Spleen (tissue), 11 donors: ENCODE measurements around the gene NECAB2. TPM values are rescaled to one million over a fixed set of nuclear protein-coding genes. Genes with fewer than 3 reads are reported as not detected.
"Not testable (repeated sequence)": the region's sequence is repeated elsewhere in the genome, so short reads cannot be mapped to it uniquely, and the experiment has no call there.

Experiments
- DNase-seq: peaks from one replicate; pipeline ENCODE4 v3.0.0-alpha.2; 2020
- H3K27ac ChIP-seq, 8 donors: fragments of 200-600 bp; sonication (generic) in 7 of 8; 1 replicate in 4 of 8; 2 replicates in 4 of 8; pipeline versions ENCODE4 v1.5.0 to v1.8.0; 2016 to 2021; ENCODE audit warnings: inconsistent platforms in 4 of 8, mild to moderate bottlenecking in 4 of 8, moderate library complexity in 1 of 8
- H3K27me3 ChIP-seq, 7 donors: fragments of 200-600 bp; sonication (generic) in 6 of 7; replicated peaks in 1 of 7; 1 replicate in 4 of 7; 2 replicates in 3 of 7; pipeline versions ENCODE4 v1.5.0 to v1.8.0; 2016 to 2021; ENCODE audit warnings: inconsistent platforms in 3 of 7, mild to moderate bottlenecking in 1 of 7
- H3K36me3 ChIP-seq, 6 donors: fragments of 200-600 bp; sonication (generic) in 5 of 6; 1 replicate in 4 of 6; 2 replicates in 2 of 6; pipeline versions ENCODE4 v1.5.0 to v1.8.0; 2016 to 2021; ENCODE audit warnings: inconsistent platforms in 2 of 6
- H3K4me1 ChIP-seq, 6 donors: fragments of 200-600 bp; sonication (generic) in 5 of 6; 1 replicate in 3 of 6; 2 replicates in 3 of 6; pipeline versions ENCODE4 v1.5.0 to v1.8.0; 2016 to 2021; ENCODE audit warnings: inconsistent platforms in 3 of 6
- H3K4me3 ChIP-seq, 8 donors: fragments of 200-600 bp; sonication (generic) in 7 of 8; 1 replicate in 4 of 8; 2 replicates in 4 of 8; pipeline versions ENCODE4 v1.5.0 to v1.8.0; 2016 to 2021; ENCODE audit warnings: inconsistent platforms in 4 of 8, mild to moderate bottlenecking in 4 of 8, moderate library complexity in 2 of 8
- H3K9me3 ChIP-seq, 8 donors: fragments of 200-600 bp; sonication (generic) in 7 of 8; 1 replicate in 4 of 8; 2 replicates in 4 of 8; pipeline versions ENCODE4 v1.5.0 to v1.8.0; 2016 to 2021; ENCODE audit warnings: inconsistent platforms in 4 of 8
- POLR2A ChIP-seq, 3 donors: fragments of 450-650 bp; IDR thresholded peaks; one replicate each; pipeline ENCODE4 v1.5.1; 2017; ENCODE audit warnings: antibody characterized with exemption in 3 of 3, mild to moderate bottlenecking in 1 of 3
- POLR2AphosphoS5 ChIP-seq, 3 donors: sonication (generic); formaldehyde crosslinking; IDR thresholded peaks; one replicate each; pipeline ENCODE4 v1.5.1; 2017; ENCODE audit warnings: antibody characterized with exemption in 3 of 3
- WGBS, 5 donors: extraction: QIAGEN DNeasy Blood & Tissue Kit in 3 of 5; methylation state at CpG; one replicate each; pipeline versions ENCODE4 v1.1.5 to v1.1.7; 2013 to 2018; 5-methylcytosine and 5-hydroxymethylcytosine counted together
- intact Hi-C: fragments of 100-400 bp; cut with DNase I; formaldehyde crosslinking; loops from one replicate; pipeline ENCODE4 v1.15.0; 2023; ENCODE audit warnings: low total_unique reads
- polyA plus RNA-seq, 3 donors: library from polyadenylated mRNA; stranded (reverse); fragments of 200-250 nt; gene quantifications; one replicate each; pipeline ENCODE4 v1.2.1, GENCODE V29; 2013
- total RNA-seq, 7 donors: library from RNA; depleted of rRNA in 3 of 7; stranded (reverse); fragments of >200 nt in 3 of 7; fragmentation: NEBNext Ultra II Directional in 4 of 7; extraction: Animal tissue kit (Norgen Biotek cat#: 25700) in 4 of 7; gene quantifications; one replicate each; pipeline versions ENCODE4 v1.1.0 to v1.2.1, GENCODE V29; 2016 to 2021
- TF ChIP-seq, protein P1 (sequence below), 11 experiments: fragments of 200-600 bp in 7 of 11; fragments of 450-650 bp in 4 of 11; sonication (generic) in 4 of 11; IDR thresholded peaks in 8 of 11; conservative IDR thresholded peaks in 3 of 11; 1 replicate in 7 of 11; 2 replicates in 4 of 11; pipeline versions ENCODE4 v1.4.0 to v1.8.0; 2016 to 2021; ENCODE audit warnings: antibody characterized with exemption in 11 of 11, inconsistent platforms in 4 of 11, mild to moderate bottlenecking in 1 of 11
- donor health status: healthy with polysubstance abuse.
- donor health status: DM: no; HTN: no; CAD: no; lungs with moderate emphysema.
- donor health status: DM: no; HTN: no; CAD: no.
- donor health status: Bipolar disorder and iron deficiency.
- donor health status: healthy.
- donor health status: DM: no; HTN: no; CAD: no.
- donor health status: DM: yes; HTN: yes; CAD: no.

Gene NECAB2
- total and polyA plus RNA-seq, 10 donors, result 0.16 to 3.1 (median 1.2) TPM; not detected in 4

DNA sequence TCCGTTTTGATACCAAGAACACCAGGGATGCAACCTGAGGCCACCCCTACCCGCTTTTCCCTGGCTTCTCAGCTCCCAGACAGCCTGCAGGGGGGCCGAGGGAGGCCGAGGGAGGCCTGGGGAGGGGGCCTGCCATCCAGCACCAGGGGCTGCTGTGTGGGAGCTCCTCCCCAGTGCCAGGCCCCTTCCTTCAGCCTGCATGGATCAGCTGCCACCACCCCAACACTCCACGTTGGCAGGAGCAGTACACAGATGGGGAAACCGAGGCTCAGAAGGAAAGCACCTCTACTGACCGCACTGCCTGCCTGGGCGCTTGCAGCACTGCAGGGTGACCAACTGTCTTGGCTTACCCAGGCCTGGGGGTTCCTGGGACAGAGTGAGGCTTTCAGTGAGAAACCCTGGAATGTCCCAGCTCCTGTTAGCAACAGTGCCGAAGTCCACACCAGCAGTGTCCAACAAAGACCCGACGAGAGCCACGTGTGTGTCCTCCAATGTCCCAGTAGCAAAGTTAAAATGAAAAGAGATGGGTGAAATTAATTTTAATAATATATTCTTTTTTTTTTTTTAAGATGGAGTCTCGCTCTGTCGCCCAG lies 20.3 kb upstream of the NECAB2 start:
- intact Hi-C loops, result no loop called here
- Histone ChIP-seq H3K36me3 (no peaks in the 10 kb centered on the region), H3K27ac (no peak overlapping the region), H3K4me1 (peaks cover 0 to 15% (median 6%) of the 10 kb centered on the region in 6 donors), H3K27me3 (peaks cover 0 to 6% (median 0%) of the 10 kb centered on the region in 7 donors), H3K4me3 (no peak overlapping the region), H3K9me3 (no peaks in the 10 kb centered on the region)
- DNase-seq, result no peak
- TF ChIP-seq, protein P1, sequence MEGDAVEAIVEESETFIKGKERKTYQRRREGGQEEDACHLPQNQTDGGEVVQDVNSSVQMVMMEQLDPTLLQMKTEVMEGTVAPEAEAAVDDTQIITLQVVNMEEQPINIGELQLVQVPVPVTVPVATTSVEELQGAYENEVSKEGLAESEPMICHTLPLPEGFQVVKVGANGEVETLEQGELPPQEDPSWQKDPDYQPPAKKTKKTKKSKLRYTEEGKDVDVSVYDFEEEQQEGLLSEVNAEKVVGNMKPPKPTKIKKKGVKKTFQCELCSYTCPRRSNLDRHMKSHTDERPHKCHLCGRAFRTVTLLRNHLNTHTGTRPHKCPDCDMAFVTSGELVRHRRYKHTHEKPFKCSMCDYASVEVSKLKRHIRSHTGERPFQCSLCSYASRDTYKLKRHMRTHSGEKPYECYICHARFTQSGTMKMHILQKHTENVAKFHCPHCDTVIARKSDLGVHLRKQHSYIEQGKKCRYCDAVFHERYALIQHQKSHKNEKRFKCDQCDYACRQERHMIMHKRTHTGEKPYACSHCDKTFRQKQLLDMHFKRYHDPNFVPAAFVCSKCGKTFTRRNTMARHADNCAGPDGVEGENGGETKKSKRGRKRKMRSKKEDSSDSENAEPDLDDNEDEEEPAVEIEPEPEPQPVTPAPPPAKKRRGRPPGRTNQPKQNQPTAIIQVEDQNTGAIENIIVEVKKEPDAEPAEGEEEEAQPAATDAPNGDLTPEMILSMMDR (IDR thresholded peaks at IDR 0.05 in 8 of 11, conservative IDR thresholded peaks at IDR 0.05 in 3 of 11), result no peak
- TF ChIP-seq POLR2A (IDR thresholded peaks at IDR 0.05) (no peak), POLR2AphosphoS5 (IDR thresholded peaks at IDR 0.05) (no peak)
- WGBS, 5 donors, result 81 to 92% (median 89%) methylated on average over 11 to 14 of the region's 14 CpGs

DNA sequence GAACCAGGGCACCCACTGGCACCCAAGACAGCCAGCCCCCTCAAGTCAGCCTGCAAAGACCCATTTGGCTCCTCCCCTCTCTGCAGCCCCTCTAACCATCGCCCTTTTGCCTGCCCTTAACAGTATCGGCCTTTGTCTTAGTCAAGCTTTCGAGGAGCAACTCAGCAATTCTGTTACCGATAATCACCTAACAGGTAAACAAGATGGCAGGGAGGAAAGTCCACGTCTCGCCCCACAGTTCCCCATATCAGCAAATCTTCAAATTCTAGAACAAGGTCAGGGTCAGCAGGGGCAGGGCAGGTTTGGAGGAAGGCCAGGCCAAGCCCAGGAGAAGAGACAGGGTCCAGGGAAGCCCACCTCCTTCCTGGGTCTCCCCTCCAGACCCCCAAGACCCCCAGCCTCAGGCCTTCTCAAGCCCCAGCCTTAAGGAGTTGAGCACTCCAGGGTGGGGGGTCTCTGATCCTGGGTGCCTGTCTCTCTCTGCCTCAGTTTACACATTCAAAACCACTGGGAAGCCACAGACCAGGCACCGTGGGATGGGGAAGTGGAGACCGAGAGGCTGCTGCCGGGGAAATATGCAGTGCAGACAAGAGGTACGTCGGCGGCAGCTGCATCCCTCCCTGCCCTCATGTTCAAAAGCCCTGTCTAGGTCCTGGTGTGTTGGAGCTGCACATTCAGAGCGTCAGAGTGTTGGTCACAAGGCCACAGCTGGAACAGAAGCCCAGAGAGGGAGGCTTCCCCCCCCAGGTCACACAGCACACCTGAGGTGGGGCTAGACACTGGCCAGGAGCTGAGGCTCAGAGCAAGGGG lies 18.9 kb upstream of the NECAB2 start:
- H3K27ac ChIP-seq, result no peak overlapping the region
- peaks cover 0 to 20% (median 5%) of the 10 kb centered on the region in 7 donors for H3K27me3 ChIP-seq
- H3K4me3 ChIP-seq, result no peak overlapping the region
- no peaks in the 10 kb centered on the region for H3K9me3 ChIP-seq
- intact Hi-C loops, result no loop called here
- TF ChIP-seq POLR2A (IDR thresholded peaks at IDR 0.05), result no peak
- TF ChIP-seq POLR2AphosphoS5 (IDR thresholded peaks at IDR 0.05), result no peak
- TF ChIP-seq, protein P1 (IDR thresholded peaks at IDR 0.05 in 8 of 11, conservative IDR thresholded peaks at IDR 0.05 in 3 of 11), result no peak
- no peaks in the 10 kb centered on the region for H3K36me3 ChIP-seq
- H3K4me1 ChIP-seq, result peaks cover 0 to 20% (median 17%) of the 10 kb centered on the region in 6 donors
- 82 to 92% (median 84%) methylated on average over 13 of the region's 13 CpGs for WGBS, 5 donors
- DNase-seq, result no peak

DNA sequence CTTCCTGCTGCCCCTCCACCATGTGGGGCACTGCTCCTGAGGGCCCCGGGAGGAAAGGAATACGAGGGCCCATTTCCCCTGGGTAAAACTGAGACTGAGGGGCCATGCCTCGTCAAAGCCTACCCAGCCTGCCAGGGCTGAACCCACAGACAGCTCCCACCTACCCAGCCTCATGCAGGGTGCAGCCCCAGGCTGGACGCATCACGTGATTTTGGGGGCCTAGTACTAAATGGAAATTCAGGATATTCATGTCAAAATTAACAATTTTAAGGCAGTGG lies 18.4 kb upstream of the NECAB2 start:
- TF ChIP-seq POLR2A (IDR thresholded peaks at IDR 0.05) (no peak), POLR2AphosphoS5 (IDR thresholded peaks at IDR 0.05) (no peak)
- TF ChIP-seq, protein P1 (IDR thresholded peaks at IDR 0.05 in 8 of 11, conservative IDR thresholded peaks at IDR 0.05 in 3 of 11), result no peak
- peaks cover 0 to 26% (median 19%) of the 10 kb centered on the region in 6 donors for H3K4me1 ChIP-seq
- DNase-seq, result no peak
- no peak overlapping the region for H3K27ac ChIP-seq
- peaks cover 0 to 25% (median 5%) of the 10 kb centered on the region in 7 donors for H3K27me3 ChIP-seq
- intact Hi-C loops, result loop anchor here (10.0 kb wide), 2 partner anchors 115 to 225 kb away; no protein-coding TSS in a partner anchor
- WGBS, 5 donors, result 78 to 92% (median 86%) methylated on average over 3 to 5 of the region's 5 CpGs
- no peak overlapping the region for H3K4me3 ChIP-seq
- H3K9me3 ChIP-seq, result no peaks in the 10 kb centered on the region
- H3K36me3 ChIP-seq, result no peaks in the 10 kb centered on the region

DNA sequence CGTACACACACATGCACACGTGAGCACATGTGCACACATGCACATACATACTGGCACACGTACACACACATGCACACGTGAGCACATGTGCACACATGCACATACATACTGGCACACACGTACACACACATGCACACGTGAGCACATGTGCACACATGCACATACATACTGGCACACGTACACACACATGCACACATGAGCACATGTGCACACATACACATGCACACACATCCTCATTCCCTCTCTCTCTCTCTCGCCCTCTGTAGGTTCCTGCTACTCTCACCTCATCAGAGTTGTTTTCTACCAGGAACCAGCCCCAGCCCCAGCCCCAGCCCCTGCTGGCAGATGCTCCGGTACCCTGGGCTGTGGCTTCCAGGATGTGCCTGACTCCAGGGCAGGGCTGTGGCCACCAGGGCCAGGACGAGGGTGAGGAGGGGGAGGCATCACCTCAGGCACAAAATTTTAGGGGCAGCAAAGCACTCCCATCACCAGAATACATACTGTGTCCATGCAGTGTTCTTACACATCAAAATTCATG lies 17.1 kb upstream of the NECAB2 start:
- not testable (repeated sequence) for DNase-seq, H3K9me3 ChIP-seq, H3K27ac ChIP-seq, H3K36me3 ChIP-seq, H3K4me3 ChIP-seq
- Histone ChIP-seq H3K4me1 (peaks cover 0 to 39% (median 26%) of the 10 kb centered on the region in 6 donors), H3K27me3 (peaks cover 0 to 38% (median 5%) of the 10 kb centered on the region in 7 donors)
- 70 to 88% (median 79%) methylated on average over 8 to 10 of the region's 10 CpGs for WGBS, 5 donors
- intact Hi-C loops, result loop anchor here (10.0 kb wide), 2 partner anchors 114 to 224 kb away; no protein-coding TSS in a partner anchor
